DOHH2 (cell line): ENCODE data around the gene POLR1H.
A peak's percentile ranks its signal among the peaks of the same experiment; 100 is the strongest.

Source experiments
- H3F3A ChIP-seq: fragments of 200-600 bp; sonication (generic), shearing (Covaris generic); 2 replicates; pipeline ENCODE4 v1.6.0; 2016; ENCODE audit warnings: antibody characterized with exemption, mild to moderate bottlenecking; ENCODE audit not compliant: control insufficient read depth, insufficient read depth
- H3K27ac ChIP-seq: fragments of 200-600 bp; sonication (generic); 2 replicates; pipeline ENCODE4 v1.5.1; 2014; ENCODE audit warnings: low read depth, mild to moderate bottlenecking, low read length, moderate library complexity
- H3K27me3 ChIP-seq: fragments of 200-600 bp; sonication (generic); 2 replicates; pipeline ENCODE4 v1.6.1; 2014; ENCODE audit warnings: mild to moderate bottlenecking, low read length, mixed read lengths; ENCODE audit not compliant: control insufficient read depth
- H3K36me3 ChIP-seq: fragments of 200-600 bp; sonication (generic); 2 replicates; pipeline ENCODE4 v1.6.1; 2014; ENCODE audit warnings: mild to moderate bottlenecking, low read length, moderate library complexity, mixed read lengths; ENCODE audit not compliant: control insufficient read depth
- H3K4me1 ChIP-seq: fragments of 200-600 bp; sonication (generic); 2 replicates; pipeline ENCODE4 v1.6.1; 2014; ENCODE audit warnings: mild to moderate bottlenecking, low read length, mixed read lengths; ENCODE audit not compliant: control insufficient read depth
- H3K4me2 ChIP-seq: fragments of 200-600 bp; sonication (generic); 2 replicates; pipeline ENCODE4 v1.6.0; 2014; ENCODE audit warnings: mild to moderate bottlenecking, low read length, moderate library complexity
- H3K4me3 ChIP-seq: fragments of 200-600 bp; sonication (generic); 2 replicates; pipeline ENCODE4 v1.5.1; 2014; ENCODE audit warnings: mild to moderate bottlenecking, low read length, mixed read lengths
- H3K79me2 ChIP-seq: fragments of 200-600 bp; sonication (generic); 2 replicates; pipeline ENCODE4 v1.6.1; 2014; ENCODE audit warnings: mild to moderate bottlenecking, low read length, mixed read lengths; ENCODE audit not compliant: control insufficient read depth
- H3K9me2 ChIP-seq: fragments of 200-600 bp; sonication (generic); replicated peaks from 2 replicates; pipeline ENCODE4 v1.6.1; 2014; ENCODE audit warnings: mild to moderate bottlenecking, low read length, mixed read lengths; ENCODE audit not compliant: control insufficient read depth
- H3K9me3 ChIP-seq: fragments of 200-600 bp; sonication (generic); 2 replicates; pipeline ENCODE4 v1.6.1; 2014; ENCODE audit warnings: antibody characterized with exemption, low read length, mixed read lengths; ENCODE audit not compliant: control insufficient read depth, insufficient read depth
- H4K20me1 ChIP-seq: fragments of 200-600 bp; sonication (generic); 2 replicates; pipeline ENCODE4 v1.6.0; 2014; ENCODE audit warnings: low read depth, mild to moderate bottlenecking, antibody characterized with exemption, low read length, moderate library complexity; ENCODE audit not compliant: control insufficient read depth, insufficient read depth
- EZH2phosphoT487 ChIP-seq: fragments of 200-600 bp; sonication (generic); IDR thresholded peaks from 2 replicates; pipeline ENCODE4 v1.6.1; 2017; ENCODE audit warnings: borderline replicate concordance, mild to moderate bottlenecking, antibody characterized with exemption, low read length, moderate library complexity, mixed read lengths
- TF ChIP-seq, protein P1 (sequence below): fragments of 200-600 bp; sonication (generic); IDR thresholded peaks from one replicate; pipeline ENCODE4 v1.5.1; 2014; ENCODE audit warnings: antibody characterized with exemption, mild to moderate bottlenecking, low read depth, low read length; ENCODE audit not compliant: poor library complexity, severe bottlenecking

POLR1H gene

DNA sequence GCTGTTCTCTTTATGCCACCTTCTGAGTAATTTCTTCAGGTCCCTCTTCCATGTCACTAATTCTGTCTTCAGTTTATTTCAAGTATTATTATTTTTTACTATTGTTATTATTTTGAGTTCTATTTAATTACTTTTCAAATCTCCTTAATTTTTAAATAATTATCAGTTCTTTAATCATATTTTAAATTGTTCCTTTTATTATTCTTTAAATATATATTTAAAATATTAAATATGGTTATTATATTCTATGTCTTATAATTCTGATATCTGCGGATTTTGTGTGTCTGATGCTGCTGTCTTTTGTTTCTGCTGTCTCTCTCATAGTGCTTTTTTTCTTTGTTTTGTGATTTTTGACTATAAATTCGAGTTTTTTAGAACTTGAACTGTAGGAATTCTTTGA is 2.2 kb downstream of the POLR1H start:
- no peak for TF ChIP-seq EZH2phosphoT487
- TF ChIP-seq, protein P1, sequence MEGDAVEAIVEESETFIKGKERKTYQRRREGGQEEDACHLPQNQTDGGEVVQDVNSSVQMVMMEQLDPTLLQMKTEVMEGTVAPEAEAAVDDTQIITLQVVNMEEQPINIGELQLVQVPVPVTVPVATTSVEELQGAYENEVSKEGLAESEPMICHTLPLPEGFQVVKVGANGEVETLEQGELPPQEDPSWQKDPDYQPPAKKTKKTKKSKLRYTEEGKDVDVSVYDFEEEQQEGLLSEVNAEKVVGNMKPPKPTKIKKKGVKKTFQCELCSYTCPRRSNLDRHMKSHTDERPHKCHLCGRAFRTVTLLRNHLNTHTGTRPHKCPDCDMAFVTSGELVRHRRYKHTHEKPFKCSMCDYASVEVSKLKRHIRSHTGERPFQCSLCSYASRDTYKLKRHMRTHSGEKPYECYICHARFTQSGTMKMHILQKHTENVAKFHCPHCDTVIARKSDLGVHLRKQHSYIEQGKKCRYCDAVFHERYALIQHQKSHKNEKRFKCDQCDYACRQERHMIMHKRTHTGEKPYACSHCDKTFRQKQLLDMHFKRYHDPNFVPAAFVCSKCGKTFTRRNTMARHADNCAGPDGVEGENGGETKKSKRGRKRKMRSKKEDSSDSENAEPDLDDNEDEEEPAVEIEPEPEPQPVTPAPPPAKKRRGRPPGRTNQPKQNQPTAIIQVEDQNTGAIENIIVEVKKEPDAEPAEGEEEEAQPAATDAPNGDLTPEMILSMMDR = no peak
- no peaks in the 10 kb centered on the region for H3K9me3 ChIP-seq
- H3K4me3 ChIP-seq = no peak overlapping the region
- H4K20me1 ChIP-seq = no peaks in the 10 kb centered on the region
- H3K27ac ChIP-seq = no peak overlapping the region
- peaks cover 40% of the 10 kb centered on the region for H3K4me1 ChIP-seq
- peaks cover 56% of the 10 kb centered on the region for H3K79me2 ChIP-seq
- peak overlapping the region; percentile 21; the same call in 1 of the 2 replicates for H3K4me2 ChIP-seq
- H3F3A ChIP-seq = peaks cover 4% of the 10 kb centered on the region; the same call in 1 of the 2 replicates
- H3K9me2 ChIP-seq = no peaks in the 10 kb centered on the region
- H3K36me3 ChIP-seq = peaks cover 41% of the 10 kb centered on the region
- no peaks in the 10 kb centered on the region for H3K27me3 ChIP-seq

DNA sequence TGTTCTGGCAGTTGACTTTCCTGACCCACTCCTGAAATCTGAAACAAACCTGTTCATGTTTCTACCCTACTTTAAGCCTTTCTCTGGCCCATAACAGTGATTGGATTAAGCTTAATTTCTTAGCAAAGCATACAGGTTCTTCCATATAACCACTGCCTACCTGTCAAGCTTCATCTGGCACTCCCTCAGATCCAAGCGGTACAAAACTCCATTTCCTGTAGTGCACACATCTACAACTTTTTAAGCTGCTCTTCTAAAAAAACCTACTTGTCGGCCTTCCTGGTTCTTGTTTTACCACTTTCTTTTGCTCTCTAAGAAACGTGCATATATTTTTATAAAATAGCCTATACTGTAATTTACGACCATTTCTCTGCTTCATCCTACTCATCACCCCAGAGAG is 5.0 kb downstream of the POLR1H start:
- Histone ChIP-seq H3K36me3 (peaks cover 39% of the 10 kb centered on the region), H3F3A (peaks cover 4% of the 10 kb centered on the region; the same call in 1 of the 2 replicates), H3K4me1 (peaks cover 31% of the 10 kb centered on the region), H3K79me2 (peaks cover 40% of the 10 kb centered on the region), H4K20me1 (no peaks in the 10 kb centered on the region), H3K9me3 (no peaks in the 10 kb centered on the region), H3K4me3 (peak overlapping the region; percentile 81), H3K9me2 (no peaks in the 10 kb centered on the region), H3K27ac (peak overlapping the region; percentile 79), H3K27me3 (no peaks in the 10 kb centered on the region), H3K4me2 (peak overlapping the region; percentile 68)
- TF ChIP-seq, protein P1 = no peak
- no peak for TF ChIP-seq EZH2phosphoT487

DNA sequence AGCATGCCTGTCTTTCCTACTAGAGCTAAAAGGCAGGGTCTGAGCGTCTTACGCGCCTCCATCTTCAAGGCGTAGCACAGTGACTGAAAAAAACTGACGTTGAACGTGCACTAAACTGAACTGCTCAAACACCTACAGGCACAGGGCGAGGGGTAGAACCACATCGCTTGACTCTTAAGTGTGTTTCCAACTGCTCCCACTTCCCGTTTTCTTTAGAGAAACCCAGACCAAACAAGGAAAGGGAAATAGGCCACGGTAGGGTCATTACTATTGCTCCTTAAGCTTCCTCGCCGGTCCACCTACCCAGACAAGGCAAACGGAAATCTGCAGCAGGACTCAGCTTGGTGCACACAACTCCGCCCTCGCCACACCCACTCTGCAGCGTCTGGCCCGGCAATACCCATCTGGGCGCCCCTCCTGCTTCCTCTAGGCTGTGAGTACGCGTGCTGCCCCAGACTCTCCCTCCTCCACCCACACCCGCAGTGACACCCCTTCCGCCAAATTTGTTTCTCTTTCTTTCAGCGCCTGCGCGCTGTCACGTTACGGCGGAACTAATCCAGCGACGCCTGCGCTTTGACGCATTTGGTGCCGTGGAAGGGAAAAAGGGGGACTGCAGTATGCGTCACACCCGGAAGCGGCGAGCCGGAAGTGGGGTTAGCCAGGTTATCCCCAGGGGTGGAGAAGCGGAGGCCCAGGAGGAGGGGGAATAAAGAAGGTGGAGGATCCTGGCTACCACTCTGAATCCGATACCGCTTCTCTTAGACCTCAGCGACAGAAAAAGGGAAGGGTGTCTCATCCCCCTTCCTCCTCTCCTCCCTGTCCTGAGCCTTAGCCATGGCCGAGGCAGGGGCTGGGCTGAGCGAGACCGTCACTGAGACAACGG is 5.8 kb downstream of the POLR1H start, which contains the start of gene PPP1R11:
TSS of gene PPP1R11 (plus strand) at position 622 of the 883 bp plus-strand sequence. CDS start at position 835, 213 bp downstream.
- Histone ChIP-seq H3F3A (peaks cover 4% of the 10 kb centered on the region; the same call in 1 of the 2 replicates), H4K20me1 (no peaks in the 10 kb centered on the region), H3K9me2 (no peaks in the 10 kb centered on the region), H3K4me3 (peak within 1 kb of the TSS; percentile 95), H3K27me3 (no peaks in the 10 kb centered on the region), H3K4me1 (peaks cover 31% of the 10 kb centered on the region), H3K9me3 (no peaks in the 10 kb centered on the region), H3K27ac (peak within 1 kb of the TSS; percentile 79), H3K79me2 (peaks cover 32% of the 10 kb centered on the region), H3K36me3 (peaks cover 33% of the 10 kb centered on the region), H3K4me2 (peak within 1 kb of the TSS; percentile 89)
- TF ChIP-seq, protein P1 = no peak
- no peak for TF ChIP-seq EZH2phosphoT487
